Fibroblast of skin of left biceps (primary cell): ENCODE data around the gene PPFIA1.

Source experiments
- DNase-seq, 2 experiments: peaks; one replicate each; pipeline ENCODE4 v3.0.0-alpha.2; 2013; ENCODE audit warnings: low read depth in 2 of 2

The PPFIA1 gene

GRCh38 chr11:70414341-70415100 lies 144.0 kb downstream of the PPFIA1 start:
- DNase-seq = no peak

- DNase-seq = peak; percentile 35
Observed at GRCh38 chr11:70415191-70415590, 144.7 kb downstream of the PPFIA1 start.

GRCh38 chr11:70415642-70416395 lies 145.3 kb downstream of the PPFIA1 start:
- DNase-seq = peak; percentile 52 to 55

GRCh38 chr11:70416881-70417280 lies 146.4 kb downstream of the PPFIA1 start:
- no peak for DNase-seq

- DNase-seq = no peak
Observed at GRCh38 chr11:70418130-70418529, 147.6 kb downstream of the PPFIA1 start.

- no peak for DNase-seq
Observed at GRCh38 chr11:70419307-70420007, 149.0 kb downstream of the PPFIA1 start.

GRCh38 chr11:70420008-70420464 lies 149.5 kb downstream of the PPFIA1 start:
- no peak for DNase-seq

GRCh38 chr11:70420496-70420895 lies 150.0 kb downstream of the PPFIA1 start:
- DNase-seq = no peak

- DNase-seq = no peak
Observed at GRCh38 chr11:70421123-70421522, 150.6 kb downstream of the PPFIA1 start.

- DNase-seq = no peak
Observed at GRCh38 chr11:70422692-70423522, 152.4 kb downstream of the PPFIA1 start.

GRCh38 chr11:70423523-70424505 lies 153.3 kb downstream of the PPFIA1 start:
- no peak for DNase-seq

- no peak for DNase-seq
Observed at GRCh38 chr11:70424765-70425344, 154.4 kb downstream of the PPFIA1 start.

- DNase-seq = no peak
Observed at GRCh38 chr11:70427436-70427835, 156.9 kb downstream of the PPFIA1 start.

GRCh38 chr11:70428701-70429427 lies 158.4 kb downstream of the PPFIA1 start:
- DNase-seq = no peak

- no peak for DNase-seq
Observed at GRCh38 chr11:70429428-70429705, 158.9 kb downstream of the PPFIA1 start.

- DNase-seq = no peak
Observed at GRCh38 chr11:70429724-70430521, 159.4 kb downstream of the PPFIA1 start.

GRCh38 chr11:70430671-70431574 lies 160.4 kb downstream of the PPFIA1 start:
- no peak for DNase-seq

GRCh38 chr11:70431611-70432010 lies 161.1 kb downstream of the PPFIA1 start:
- DNase-seq = no peak
